GM19463 (cell line): ENCODE data around the gene DYNLT2.
"Not testable (repeated sequence)": the region's sequence is repeated elsewhere in the genome, so short reads cannot be mapped to it uniquely, and the experiment has no call there.

ENCODE experiments used
- ATAC-seq: cut with Tn5 transposase; IDR thresholded peaks from one replicate; pipeline ENCODE4 v1.9.1; 2021; ENCODE audit warnings: mild to moderate bottlenecking, moderate library complexity; ENCODE audit not compliant: unreplicated experiment

The DYNLT2 gene

GRCh38 chr6:169701954-169702839, 49.2 kb downstream of the DYNLT2 start, which contains the start of the genes C6orf120 and WDR27:
C6orf120 (plus strand) TSS chr6:169702126; CDS start chr6:169702460, 334 bp downstream.
WDR27 (minus strand) TSS chr6:169702029; CDS start chr6:169689005, 13,024 bp downstream.
- peak; percentile 91 for ATAC-seq

DNA sequence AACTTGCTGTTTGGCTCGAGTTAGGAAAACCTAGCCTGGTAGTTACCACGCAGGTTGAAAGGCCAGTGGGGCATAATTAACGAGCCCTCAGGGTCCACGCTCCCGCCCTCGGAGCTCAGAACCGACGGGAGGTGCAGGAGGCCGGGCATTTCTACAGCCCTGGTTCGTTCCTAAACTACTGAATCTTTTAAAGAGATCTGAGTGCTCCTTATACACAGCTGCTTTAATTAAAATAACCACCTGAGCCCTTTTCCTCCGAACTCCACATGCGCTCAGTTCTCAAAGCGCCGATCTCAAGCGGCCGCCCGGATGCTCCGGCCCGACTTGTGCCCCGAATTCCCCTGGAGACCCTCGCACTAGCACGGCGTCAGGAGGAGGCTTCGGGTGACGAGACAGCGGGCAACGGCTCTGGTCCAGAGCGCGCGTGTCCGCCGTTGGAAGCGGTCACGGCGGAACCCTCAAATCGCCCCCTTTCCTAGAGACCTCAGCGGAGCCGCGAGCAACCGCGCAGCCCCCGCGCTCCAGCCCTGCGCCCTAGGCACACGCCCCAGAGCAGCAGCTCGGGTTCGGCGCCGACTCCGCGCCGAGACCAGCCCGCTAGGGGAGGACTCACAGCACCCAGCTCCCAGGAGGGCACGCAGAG, 49.9 kb downstream of the DYNLT2 start:
- no peak for ATAC-seq

GRCh38 chr6:169700296-169700695, 51.1 kb downstream of the DYNLT2 start:
- no peak for ATAC-seq

GRCh38 chr6:169697115-169697514, 54.3 kb downstream of the DYNLT2 start:
- not testable (repeated sequence) for ATAC-seq

GRCh38 chr6:169695131-169695530, 56.2 kb downstream of the DYNLT2 start:
- ATAC-seq = no peak

- ATAC-seq = no peak
Measured at GRCh38 chr6:169692516-169692915, 58.9 kb downstream of the DYNLT2 start.

GRCh38 chr6:169691260-169691659, 60.1 kb downstream of the DYNLT2 start:
- ATAC-seq = no peak
